T1000 (cell line): ENCODE measurements around the gene OR5D18.
"Not testable (repeated sequence)": the region's sequence is repeated elsewhere in the genome, so short reads cannot be mapped to it uniquely, and the experiment has no call there.

Experiments used
- DNase-seq: peaks from one replicate; lab custom pipeline; 2025; ENCODE audit warnings: mixed read lengths; lab: John Stamatoyannopoulos, UW

OR5D18 gene

GRCh38 chr11:55819330-55819729 lies at the start of gene OR5D18:
OR5D18 (plus strand) TSS chr11:55819630; CDS start chr11:55819630, 0 bp downstream.
- DNase-seq: no peak

DNA sequence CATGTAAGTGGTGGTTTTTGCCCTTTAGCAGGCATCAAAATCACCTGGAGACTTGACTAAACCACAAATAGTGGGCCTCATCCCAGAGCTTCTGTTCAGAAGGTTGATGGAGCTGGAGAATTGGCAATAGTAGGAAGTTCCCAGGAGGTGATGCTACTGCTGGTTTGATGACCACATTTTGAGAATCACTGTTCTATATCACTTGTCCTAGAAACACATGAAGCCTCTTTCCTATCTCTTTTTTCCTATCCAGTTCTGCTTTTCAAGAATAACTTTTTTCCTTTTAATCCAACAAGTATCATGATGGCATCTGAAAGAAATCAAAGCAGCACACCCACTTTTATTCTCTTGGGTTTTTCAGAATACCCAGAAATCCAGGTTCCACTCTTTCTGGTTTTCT lies 46.3 kb upstream of the OR5D18 start, which contains the start of gene OR5D13:
TSS of gene OR5D13 (plus strand) at position 301 of the 400 bp plus-strand sequence. CDS start at position 301, 0 bp downstream.
- DNase-seq: no peak

DNA sequence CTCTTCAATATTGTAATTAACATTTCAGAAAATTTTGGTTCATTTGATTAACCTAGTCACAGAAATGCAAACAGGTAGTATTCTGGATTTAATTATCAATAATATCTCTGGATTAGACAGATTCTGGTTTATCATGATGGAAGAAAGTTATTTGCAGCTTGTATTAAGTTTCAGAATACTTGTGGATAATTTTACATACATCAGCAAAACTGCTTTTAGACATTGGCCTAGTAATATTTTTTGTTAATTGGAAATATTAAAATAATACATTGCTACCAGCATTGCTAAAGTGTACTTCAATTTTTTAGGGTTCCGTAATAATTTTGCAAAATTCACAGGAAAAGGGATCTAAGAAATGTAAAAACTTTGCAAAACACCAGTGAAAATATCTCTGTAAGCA lies 27.8 kb upstream of the OR5D18 start:
- DNase-seq: no peak

GRCh38 chr11:55793321-55793720 lies 26.1 kb upstream of the OR5D18 start:
- no peak for DNase-seq

DNA sequence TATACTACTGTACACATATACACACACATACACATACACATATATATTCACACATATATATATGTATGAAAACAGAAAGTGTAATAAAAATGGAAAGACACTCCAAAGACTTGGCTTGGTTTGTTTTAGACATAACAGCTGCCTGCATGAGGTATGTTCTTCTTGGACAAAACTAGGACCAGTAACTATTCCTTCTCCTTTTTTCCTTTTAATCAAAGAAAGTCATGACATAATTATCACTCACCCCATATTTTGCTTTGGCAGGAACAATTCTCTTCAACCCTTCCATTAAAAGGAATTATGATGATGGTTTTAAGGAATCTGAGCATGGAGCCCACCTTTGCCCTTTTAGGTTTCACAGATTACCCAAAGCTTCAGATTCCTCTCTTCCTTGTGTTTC lies 24.2 kb upstream of the OR5D18 start, which contains the start of gene OR5D14:
TSS of gene OR5D14 (plus strand) at position 301 of the 400 bp plus-strand sequence. CDS start at position 301, 0 bp downstream.
- DNase-seq: no peak

DNA sequence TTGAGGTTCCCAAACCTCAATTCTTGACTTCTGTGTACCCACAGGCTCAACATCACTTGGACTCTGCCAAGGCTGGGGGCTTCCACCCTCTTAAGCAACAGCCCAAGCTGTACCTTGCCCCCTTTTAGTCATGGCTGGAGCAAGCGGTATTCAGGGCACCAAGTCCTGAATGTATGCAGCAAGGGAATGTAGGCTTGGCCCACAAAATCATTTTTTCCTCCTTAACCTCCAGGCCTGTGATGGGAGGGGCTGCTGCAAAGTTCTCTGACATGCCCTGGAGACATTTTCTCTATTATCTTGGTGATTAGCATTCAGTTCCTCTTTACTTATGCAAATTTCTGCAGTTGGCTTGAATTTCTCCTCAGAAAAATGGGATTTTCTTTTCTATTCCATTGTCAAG lies 13.2 kb upstream of the OR5D18 start:
- DNase-seq: no peak

- DNase-seq: no peak
Measured at GRCh38 chr11:55811067-55811466, 8.4 kb upstream of the OR5D18 start, which contains the start of gene OR5L1. OR5L1 (plus strand) TSS chr11:55811367; CDS start chr11:55811467, 100 bp downstream.

GRCh38 chr11:55826919-55827318 lies 7.5 kb downstream of the OR5D18 start, which contains the start of gene OR5L2:
OR5L2 (plus strand) TSS chr11:55827219; CDS start chr11:55827219, 0 bp downstream.
- no peak for DNase-seq

- DNase-seq: no peak
Measured at GRCh38 chr11:55838452-55838851, 19.0 kb downstream of the OR5D18 start, which contains the start of gene OR5D16. OR5D16 (plus strand) TSS chr11:55838752; CDS start chr11:55838752, 0 bp downstream.

- DNase-seq: no peak
Measured at GRCh38 chr11:55847453-55847852, 28.0 kb downstream of the OR5D18 start.

DNA sequence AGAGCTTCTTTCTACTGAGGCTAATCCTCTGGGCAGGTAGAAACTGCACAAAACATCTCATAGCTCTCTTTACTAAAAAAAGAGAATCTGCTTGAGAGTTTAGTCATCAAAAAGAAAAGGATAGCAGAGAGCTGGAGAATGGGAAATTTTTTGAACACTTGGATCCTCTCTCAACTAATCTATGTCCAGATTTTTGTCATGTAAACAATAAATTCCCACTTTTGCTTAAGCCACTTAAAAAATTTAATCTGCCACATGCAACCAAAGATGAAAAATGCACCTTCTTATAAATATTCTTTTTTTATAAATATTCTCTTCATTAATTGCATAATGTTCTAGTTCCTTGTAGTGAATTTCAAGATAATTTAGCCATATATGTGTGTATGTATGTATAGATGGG lies 29.6 kb downstream of the OR5D18 start:
- no peak for DNase-seq

DNA sequence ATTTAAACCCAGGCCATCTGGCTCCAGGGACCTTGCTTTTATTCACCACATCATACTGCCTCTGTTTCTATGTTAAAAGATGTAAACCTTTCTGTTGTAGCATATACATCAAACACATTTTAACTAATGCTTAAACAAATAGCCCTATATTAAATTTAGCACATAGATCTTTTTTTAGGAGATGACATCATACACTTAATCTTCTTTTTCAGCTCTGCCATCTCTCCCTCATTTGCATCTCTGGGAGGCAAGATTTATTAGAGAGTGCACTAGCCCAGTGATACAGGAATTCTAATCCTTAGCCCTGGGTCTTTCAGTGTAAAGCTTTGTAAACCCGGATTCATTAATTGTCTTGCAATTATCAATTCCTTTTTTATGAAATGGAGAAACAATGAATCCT lies 32.7 kb downstream of the OR5D18 start:
- DNase-seq: no peak

DNA sequence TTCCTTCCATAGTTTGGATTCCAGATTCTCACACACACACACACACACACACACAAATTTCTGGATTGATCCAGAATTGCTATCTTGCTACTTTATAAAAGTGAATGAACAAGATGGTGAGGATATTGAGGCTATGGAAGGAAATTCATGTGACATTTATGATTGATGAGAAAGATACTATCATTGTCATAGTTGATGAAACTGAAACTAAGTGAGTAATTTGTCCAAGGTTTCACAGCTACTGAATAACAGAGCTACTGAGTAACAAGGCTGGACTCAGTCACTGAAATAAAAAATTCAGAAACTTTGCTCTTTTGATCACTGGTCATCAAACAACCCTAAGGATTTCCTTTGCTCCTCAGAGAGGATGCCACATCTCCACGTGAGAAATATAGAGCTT lies 35.3 kb downstream of the OR5D18 start:
- no peak for DNase-seq

- DNase-seq: not testable (repeated sequence)
Measured at GRCh38 chr11:55867354-55867753, 47.9 kb downstream of the OR5D18 start.
